ENCODE data around the gene VANGL2.

VANGL2 gene

GRCh38 chr1:160465123-160465522 lies 64.8 kb downstream of the VANGL2 start:
- no peak for TF ChIP-seq ZFX (IDR thresholded peaks at IDR 0.05)
- TF ChIP-seq, protein P1, sequence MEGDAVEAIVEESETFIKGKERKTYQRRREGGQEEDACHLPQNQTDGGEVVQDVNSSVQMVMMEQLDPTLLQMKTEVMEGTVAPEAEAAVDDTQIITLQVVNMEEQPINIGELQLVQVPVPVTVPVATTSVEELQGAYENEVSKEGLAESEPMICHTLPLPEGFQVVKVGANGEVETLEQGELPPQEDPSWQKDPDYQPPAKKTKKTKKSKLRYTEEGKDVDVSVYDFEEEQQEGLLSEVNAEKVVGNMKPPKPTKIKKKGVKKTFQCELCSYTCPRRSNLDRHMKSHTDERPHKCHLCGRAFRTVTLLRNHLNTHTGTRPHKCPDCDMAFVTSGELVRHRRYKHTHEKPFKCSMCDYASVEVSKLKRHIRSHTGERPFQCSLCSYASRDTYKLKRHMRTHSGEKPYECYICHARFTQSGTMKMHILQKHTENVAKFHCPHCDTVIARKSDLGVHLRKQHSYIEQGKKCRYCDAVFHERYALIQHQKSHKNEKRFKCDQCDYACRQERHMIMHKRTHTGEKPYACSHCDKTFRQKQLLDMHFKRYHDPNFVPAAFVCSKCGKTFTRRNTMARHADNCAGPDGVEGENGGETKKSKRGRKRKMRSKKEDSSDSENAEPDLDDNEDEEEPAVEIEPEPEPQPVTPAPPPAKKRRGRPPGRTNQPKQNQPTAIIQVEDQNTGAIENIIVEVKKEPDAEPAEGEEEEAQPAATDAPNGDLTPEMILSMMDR (conservative IDR thresholded peaks at IDR 0.05) = no peak
- H3K27ac ChIP-seq = no peak overlapping the region

DNA sequence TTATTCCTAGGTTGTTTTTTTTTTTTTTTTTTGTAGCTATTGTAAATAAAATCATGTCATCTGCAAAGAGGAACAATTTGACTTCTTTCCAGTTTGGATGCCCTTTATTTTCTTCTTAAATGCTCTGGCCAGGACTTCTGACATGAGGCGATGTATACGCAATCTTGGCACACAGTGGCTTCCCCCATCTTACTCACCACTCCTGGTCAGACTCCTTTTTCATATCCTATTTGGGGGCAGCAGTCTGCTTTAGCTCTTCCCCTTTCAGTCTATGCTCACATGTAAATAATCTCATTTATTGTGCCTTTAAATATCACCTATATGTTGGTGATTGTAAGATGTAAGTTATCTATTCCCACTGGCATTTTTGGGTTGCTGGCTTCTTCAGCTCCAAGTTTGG lies 66.6 kb downstream of the VANGL2 start:
- TF ChIP-seq, protein P1 (conservative IDR thresholded peaks at IDR 0.05) = no peak
- TF ChIP-seq ZFX (IDR thresholded peaks at IDR 0.05) = no peak
- H3K27ac ChIP-seq = no peak overlapping the region

GRCh38 chr1:160467576-160467975 lies 67.2 kb downstream of the VANGL2 start:
- no peak overlapping the region for H3K27ac ChIP-seq
- TF ChIP-seq ZFX (IDR thresholded peaks at IDR 0.05) = no peak
- TF ChIP-seq, protein P1 (conservative IDR thresholded peaks at IDR 0.05) = no peak

- H3K27ac ChIP-seq = no peak overlapping the region
- no peak for TF ChIP-seq ZFX (IDR thresholded peaks at IDR 0.05)
- TF ChIP-seq, protein P1 (conservative IDR thresholded peaks at IDR 0.05) = no peak
Observed at GRCh38 chr1:160471253-160471652, 70.9 kb downstream of the VANGL2 start.

DNA sequence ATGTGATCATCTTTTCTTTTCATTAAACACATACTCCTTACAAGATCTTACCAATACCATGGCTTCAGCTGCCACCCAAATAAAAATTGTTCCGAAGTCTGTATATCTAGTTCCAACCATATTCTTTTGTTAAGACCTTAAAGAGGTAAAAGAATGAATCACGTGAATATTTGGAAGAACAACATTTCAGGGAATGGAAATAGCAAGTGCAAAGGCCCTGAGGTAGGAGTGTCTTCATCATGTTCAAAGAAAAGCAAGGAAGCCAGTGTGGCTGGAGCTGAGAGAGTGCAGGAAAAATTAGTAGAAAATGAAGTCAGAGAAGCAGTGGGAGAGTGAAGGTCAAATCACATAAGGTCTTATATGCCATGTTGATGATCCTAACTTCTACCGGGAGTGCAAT lies 71.7 kb downstream of the VANGL2 start:
- no peak for TF ChIP-seq ZFX (IDR thresholded peaks at IDR 0.05)
- TF ChIP-seq, protein P1 (conservative IDR thresholded peaks at IDR 0.05) = no peak
- H3K27ac ChIP-seq = no peak overlapping the region

GRCh38 chr1:160474392-160475242 lies 74.3 kb downstream of the VANGL2 start:
- TF ChIP-seq ZFX (IDR thresholded peaks at IDR 0.05) = no peak
- TF ChIP-seq, protein P1 (conservative IDR thresholded peaks at IDR 0.05) = no peak
- no peak overlapping the region for H3K27ac ChIP-seq

Data from C4-2B (cell line).